GM21717 (cell line): ENCODE results near the gene SLC22A6.

Experiments used
- ATAC-seq: cut with Tn5 transposase; IDR thresholded peaks from one replicate; pipeline ENCODE4 v1.9.1; 2021; ENCODE audit warnings: mild to moderate bottlenecking, moderate library complexity; ENCODE audit not compliant: unreplicated experiment

Gene SLC22A6

GRCh38 chr11:62984451-62984991 is at the start of gene SLC22A6:
TSS of gene SLC22A6 (minus strand) at chr11:62984967. CDS start at chr11:62984690, 277 bp downstream.
- ATAC-seq: no peak

GRCh38 chr11:63032457-63032856 is 47.7 kb upstream of the SLC22A6 start:
- ATAC-seq: no peak

GRCh38 chr11:63023841-63024648 is 39.3 kb upstream of the SLC22A6 start:
- ATAC-seq: peak; percentile 74

- no peak for ATAC-seq
Measured at GRCh38 chr11:63023222-63023814, 38.6 kb upstream of the SLC22A6 start.

- ATAC-seq: no peak
Measured at GRCh38 chr11:63022441-63022840, 37.7 kb upstream of the SLC22A6 start.

- no peak for ATAC-seq
Measured at GRCh38 chr11:63020671-63021291, 36.0 kb upstream of the SLC22A6 start.

- ATAC-seq: no peak
Measured at GRCh38 chr11:63019506-63019905, 34.7 kb upstream of the SLC22A6 start.

- no peak for ATAC-seq
Measured at GRCh38 chr11:63017306-63017974, 32.7 kb upstream of the SLC22A6 start.

- ATAC-seq: no peak
Measured at GRCh38 chr11:63015521-63016215, 30.9 kb upstream of the SLC22A6 start, which contains the start of gene SLC22A8. TSS of gene SLC22A8 (minus strand) at chr11:63015841. CDS start at chr11:63014958, 883 bp downstream.

GRCh38 chr11:63014408-63015055 is 29.8 kb upstream of the SLC22A6 start:
- no peak for ATAC-seq

- no peak for ATAC-seq
Measured at GRCh38 chr11:63012839-63013238, 28.1 kb upstream of the SLC22A6 start.

GRCh38 chr11:63012430-63012829 is 27.7 kb upstream of the SLC22A6 start:
- no peak for ATAC-seq

- no peak for ATAC-seq
Measured at GRCh38 chr11:63010934-63011439, 26.2 kb upstream of the SLC22A6 start.

- ATAC-seq: no peak
Measured at GRCh38 chr11:63007920-63008319, 23.2 kb upstream of the SLC22A6 start.

GRCh38 chr11:63001456-63001855 is 16.7 kb upstream of the SLC22A6 start:
- no peak for ATAC-seq

GRCh38 chr11:62999649-63000048 is 14.9 kb upstream of the SLC22A6 start:
- no peak for ATAC-seq

GRCh38 chr11:62999156-62999555 is 14.4 kb upstream of the SLC22A6 start:
- no peak for ATAC-seq

GRCh38 chr11:62996271-62996670 is 11.5 kb upstream of the SLC22A6 start:
- no peak for ATAC-seq

GRCh38 chr11:62994775-62995174 is 10.0 kb upstream of the SLC22A6 start:
- no peak for ATAC-seq

- no peak for ATAC-seq
Measured at GRCh38 chr11:62988276-62988675, 3.5 kb upstream of the SLC22A6 start.
